Activated CD4-positive, alpha-beta memory T cell treated with anti-CD3 and anti-CD28 coated beads, Interleukin-2, amount 10 ng/mL, durations not matched to agents 7 days and 5 days (primary cell): ENCODE results near the gene TMEM91. TPM values are rescaled to one million over a fixed set of nuclear protein-coding genes. Genes with fewer than 3 reads are reported as not detected.

Experiments
- CTCF ChIA-PET: fragments of 350-600 bp; sonication (Branson Sonifier 250); formaldehyde crosslinking; loops from one replicate; lab custom pipeline; 2021; ENCODE audit warnings: antibody characterized with exemption, inconsistent platforms; lab: Charles Lee
- POLR2A ChIA-PET: fragments of 350-600 bp; sonication (Branson Sonifier 250); formaldehyde crosslinking; loops from one replicate; lab custom pipeline; 2021; ENCODE audit warnings: antibody characterized with exemption; lab: Charles Lee
- DNase-seq: peaks from one replicate; pipeline ENCODE4 v3.0.0-alpha.2; 2020
- H3K27ac Mint-ChIP-seq: one replicate; pipeline ENCODE4 v1.8.0; 2021; ENCODE audit warnings: mild to moderate bottlenecking, mixed read lengths
- H3K27me3 Mint-ChIP-seq: one replicate; pipeline ENCODE4 v1.8.0; 2021; ENCODE audit warnings: mixed read lengths
- H3K36me3 Mint-ChIP-seq: one replicate; pipeline ENCODE4 v1.8.0; 2021; ENCODE audit warnings: low read depth, mixed read lengths
- H3K4me1 Mint-ChIP-seq: one replicate; pipeline ENCODE4 v1.8.0; 2021; ENCODE audit warnings: mixed read lengths
- H3K4me3 Mint-ChIP-seq: one replicate; pipeline ENCODE4 v1.8.0; 2021; ENCODE audit warnings: mild to moderate bottlenecking, mixed read lengths
- H3K9me3 Mint-ChIP-seq: one replicate; pipeline ENCODE4 v1.8.0; 2021; ENCODE audit warnings: mixed read lengths
- total RNA-seq, 2 experiments: library from RNA; stranded (reverse); gene quantifications; one replicate each; pipeline ENCODE4 v1.2.3, GENCODE V29; 2021

The TMEM91 gene
- total RNA-seq, 2 experiments from 2014 or later, result 8.0 to 9.6 TPM

- Mint-ChIP-seq H3K36me3 (peaks cover 11% of the 10 kb centered on the region), H3K27me3 (no peaks in the 10 kb centered on the region), H3K9me3 (no peaks in the 10 kb centered on the region), H3K27ac (no peak overlapping the region), H3K4me1 (peaks cover 21% of the 10 kb centered on the region), H3K4me3 (no peak overlapping the region)
- ChIA-PET CTCF (no interaction called here), POLR2A (no interaction called here)
- no peak for DNase-seq
Observed at GRCh38 chr19:41392775-41393174, 16.4 kb downstream of the TMEM91 start.

DNA sequence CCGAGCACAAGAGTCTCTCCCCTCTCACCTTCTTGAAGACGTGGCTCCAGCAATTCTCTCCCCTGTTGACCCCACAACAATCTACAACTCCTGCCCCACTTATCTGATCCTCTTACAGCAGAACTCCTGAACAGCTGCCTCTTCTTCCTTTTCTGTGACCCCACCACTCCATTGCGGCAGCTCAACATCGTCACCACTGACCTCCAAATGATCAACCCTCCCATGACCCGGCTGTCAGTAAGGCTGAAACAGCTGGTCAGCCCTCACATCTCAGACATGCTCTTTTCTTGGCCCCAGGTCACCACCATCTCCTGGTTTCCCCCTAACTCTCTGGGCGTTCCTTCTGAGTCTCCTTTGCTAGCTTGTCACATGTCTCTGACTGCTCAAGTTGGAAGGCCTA, 19.0 kb downstream of the TMEM91 start:
- H3K36me3 Mint-ChIP-seq, result peaks cover 8% of the 10 kb centered on the region
- H3K27ac Mint-ChIP-seq, result no peak overlapping the region
- DNase-seq, result no peak
- no peak overlapping the region for H3K4me3 Mint-ChIP-seq
- no peaks in the 10 kb centered on the region for H3K9me3 Mint-ChIP-seq
- ChIA-PET CTCF (no interaction called here), POLR2A (interaction anchor here (1.0 kb wide), 1 partner anchor 9 kb away, joined by 3 read pairs; no protein-coding TSS in a partner anchor)
- H3K27me3 Mint-ChIP-seq, result no peaks in the 10 kb centered on the region
- peaks cover 41% of the 10 kb centered on the region for H3K4me1 Mint-ChIP-seq

- ChIA-PET POLR2A (interaction anchor here (1.3 to 3.2 kb wide), 2 partner anchors 9 to 34 kb away, joined by 3 to 9 read pairs; partner anchors contain the start of gene B9D2), CTCF (interaction anchor here (0.9 kb wide), 1 partner anchor 32 kb away, joined by 3 read pairs; no protein-coding TSS in a partner anchor)
- Mint-ChIP-seq H3K4me3 (peak within 1 kb of the TSS; percentile 94), H3K27me3 (no peaks in the 10 kb centered on the region), H3K27ac (peak within 1 kb of the TSS; percentile 93), H3K9me3 (no peaks in the 10 kb centered on the region), H3K36me3 (peaks cover 4% of the 10 kb centered on the region), H3K4me1 (peaks cover 42% of the 10 kb centered on the region)
- DNase-seq, result peak; percentile 99
Observed at GRCh38 chr19:41397086-41398049, 21.0 kb downstream of the TMEM91 start, which contains the start of the genes BCKDHA and EXOSC5. BCKDHA (plus strand) TSS chr19:41397818; CDS start chr19:41397828, 10 bp downstream. EXOSC5 (minus strand) TSS chr19:41397359; CDS start chr19:41397328, 31 bp downstream.

- H3K9me3 Mint-ChIP-seq, result no peaks in the 10 kb centered on the region
- H3K27ac Mint-ChIP-seq, result peak overlapping the region; percentile 93
- H3K4me1 Mint-ChIP-seq, result peaks cover 42% of the 10 kb centered on the region
- DNase-seq, result no peak
- ChIA-PET POLR2A (interaction anchor here (0.6 to 3.2 kb wide), 6 partner anchors 8 to 1207 kb away, joined by 3 to 9 read pairs (median 4); partner anchors contain the start of gene B9D2), CTCF (no interaction called here)
- peak overlapping the region; percentile 94 for H3K4me3 Mint-ChIP-seq
- no peaks in the 10 kb centered on the region for H3K27me3 Mint-ChIP-seq
- H3K36me3 Mint-ChIP-seq, result peaks cover 4% of the 10 kb centered on the region
Observed at GRCh38 chr19:41398050-41398418, 21.7 kb downstream of the TMEM91 start.

GRCh38 chr19:41398598-41398997, 22.3 kb downstream of the TMEM91 start:
- Mint-ChIP-seq H3K27ac (no peak overlapping the region), H3K36me3 (peaks cover 4% of the 10 kb centered on the region), H3K9me3 (no peaks in the 10 kb centered on the region), H3K27me3 (no peaks in the 10 kb centered on the region), H3K4me3 (peak overlapping the region; percentile 94), H3K4me1 (peaks cover 42% of the 10 kb centered on the region)
- CTCF ChIA-PET, result interaction anchor here (0.6 kb wide), 1 partner anchor 18 kb away, joined by 3 read pairs; no protein-coding TSS in a partner anchor
- POLR2A ChIA-PET, result interaction anchor here (0.6 to 3.2 kb wide), 8 partner anchors 8 to 1208 kb away, joined by 3 to 9 read pairs (median 3); partner anchors contain the start of genes B9D2 and DMAC2
- no peak for DNase-seq

- no peak overlapping the region for H3K27ac Mint-ChIP-seq
- POLR2A ChIA-PET, result interaction anchor here (0.7 to 3.2 kb wide), 6 partner anchors 7 to 41 kb away, joined by 3 to 9 read pairs (median 3); partner anchors contain the start of genes B9D2 and DMAC2
- DNase-seq, result no peak
- H3K4me3 Mint-ChIP-seq, result peak overlapping the region; percentile 94
- peaks cover 42% of the 10 kb centered on the region for H3K4me1 Mint-ChIP-seq
- H3K9me3 Mint-ChIP-seq, result no peaks in the 10 kb centered on the region
- peaks cover 4% of the 10 kb centered on the region for H3K36me3 Mint-ChIP-seq
- H3K27me3 Mint-ChIP-seq, result no peaks in the 10 kb centered on the region
- CTCF ChIA-PET, result interaction anchor here (0.6 kb wide), 1 partner anchor 18 kb away, joined by 3 read pairs; no protein-coding TSS in a partner anchor
Observed at GRCh38 chr19:41399091-41399490, 22.8 kb downstream of the TMEM91 start.

DNA sequence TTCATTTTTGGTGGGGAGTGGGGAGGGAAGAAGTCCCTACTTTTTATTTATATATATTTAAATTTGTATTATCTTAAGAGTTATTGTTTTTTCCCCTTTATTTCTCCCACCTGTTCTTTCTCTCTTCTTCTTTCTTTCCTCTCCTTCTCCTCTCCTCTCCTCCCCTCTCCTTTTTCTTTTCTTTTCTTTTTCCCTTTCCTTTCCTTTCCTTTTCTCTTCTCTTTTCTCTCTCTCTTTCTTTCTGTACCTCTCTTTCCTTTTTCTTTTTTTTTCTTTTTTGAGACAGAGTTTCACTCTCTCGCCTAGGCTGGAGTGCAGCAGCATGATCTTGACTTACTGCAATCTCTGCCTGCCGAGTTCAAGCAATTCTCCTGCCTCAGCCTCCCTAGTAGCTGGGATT, 23.2 kb downstream of the TMEM91 start:
- CTCF ChIA-PET, result no interaction called here
- Mint-ChIP-seq H3K36me3 (peaks cover 4% of the 10 kb centered on the region), H3K27me3 (no peaks in the 10 kb centered on the region), H3K9me3 (no peaks in the 10 kb centered on the region), H3K4me1 (peaks cover 42% of the 10 kb centered on the region), H3K4me3 (peak overlapping the region; percentile 41), H3K27ac (no peak overlapping the region)
- no peak for DNase-seq
- POLR2A ChIA-PET, result interaction anchor here (1.0 to 3.2 kb wide), 2 partner anchors 36 to 40 kb away, joined by 3 to 9 read pairs; partner anchors contain the start of genes B9D2 and DMAC2

- Mint-ChIP-seq H3K4me3 (no peak overlapping the region), H3K36me3 (peaks cover 4% of the 10 kb centered on the region), H3K27me3 (no peaks in the 10 kb centered on the region), H3K27ac (no peak overlapping the region), H3K9me3 (no peaks in the 10 kb centered on the region), H3K4me1 (peaks cover 30% of the 10 kb centered on the region)
- CTCF ChIA-PET, result no interaction called here
- DNase-seq, result no peak
- POLR2A ChIA-PET, result no interaction called here
Observed at GRCh38 chr19:41401483-41401882, 25.1 kb downstream of the TMEM91 start.

GRCh38 chr19:41402010-41402409, 25.7 kb downstream of the TMEM91 start:
- peaks cover 4% of the 10 kb centered on the region for H3K36me3 Mint-ChIP-seq
- H3K4me3 Mint-ChIP-seq, result no peak overlapping the region
- no peaks in the 10 kb centered on the region for H3K27me3 Mint-ChIP-seq
- DNase-seq, result no peak
- ChIA-PET POLR2A (no interaction called here), CTCF (no interaction called here)
- peaks cover 25% of the 10 kb centered on the region for H3K4me1 Mint-ChIP-seq
- no peaks in the 10 kb centered on the region for H3K9me3 Mint-ChIP-seq
- no peak overlapping the region for H3K27ac Mint-ChIP-seq

DNA sequence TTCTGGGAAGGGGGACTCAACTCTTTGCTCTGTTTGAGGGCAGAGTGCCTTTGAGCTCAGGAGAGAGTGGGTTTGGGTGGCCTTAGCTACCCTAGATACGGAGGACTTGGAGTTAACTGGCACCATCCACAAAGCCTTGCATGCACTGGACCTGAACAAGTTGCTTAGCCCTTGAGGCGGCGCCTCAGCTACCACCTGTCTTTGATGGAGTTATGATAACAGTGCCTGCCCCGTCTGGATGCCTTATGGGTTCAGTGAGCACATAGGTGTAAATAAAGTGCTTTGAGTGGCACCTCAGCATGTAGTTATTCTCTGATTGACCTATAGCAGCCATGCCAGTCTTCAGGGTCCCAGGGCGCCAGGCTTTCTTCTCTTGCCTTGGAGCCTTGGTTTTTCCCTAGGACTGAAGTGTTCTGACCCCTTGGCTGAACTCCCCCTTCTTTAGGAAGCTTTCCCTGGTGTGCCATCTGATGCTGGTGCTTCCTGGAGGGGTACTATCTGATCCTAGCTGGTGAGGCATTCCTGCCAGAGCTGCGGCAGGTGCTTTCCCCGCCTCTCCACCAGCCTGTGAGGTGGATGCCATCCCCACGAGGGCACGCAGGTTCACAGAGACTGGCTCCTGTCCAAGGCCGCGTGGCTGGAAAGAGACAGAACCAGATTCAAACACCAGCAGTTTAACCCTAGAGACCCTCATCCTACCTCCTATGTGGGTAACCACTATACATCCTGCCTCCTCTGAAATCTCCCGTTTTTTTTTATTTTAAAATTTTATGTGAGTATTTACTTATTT, 27.0 kb downstream of the TMEM91 start:
- ChIA-PET CTCF (no interaction called here), POLR2A (no interaction called here)
- no peaks in the 10 kb centered on the region for H3K27me3 Mint-ChIP-seq

DNA sequence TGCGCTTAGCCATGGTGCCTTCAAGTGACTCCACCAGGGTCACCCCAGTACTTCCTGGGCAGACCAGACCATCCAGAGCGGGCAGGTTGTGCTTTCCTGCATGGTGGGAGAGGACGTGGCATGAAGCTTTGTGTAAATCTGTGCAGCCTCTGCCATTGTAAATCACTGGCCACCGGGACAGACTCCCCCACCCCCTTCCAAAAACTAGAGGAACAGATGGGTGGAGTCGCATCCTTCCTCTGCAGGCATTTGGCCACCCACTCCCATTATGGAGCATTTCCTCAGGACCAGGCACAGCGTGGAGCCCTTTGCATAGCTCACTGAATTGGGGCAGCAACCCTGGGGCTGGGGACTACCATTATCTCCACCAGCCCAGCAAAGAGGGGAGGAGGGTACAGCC, 29.4 kb downstream of the TMEM91 start:
- Mint-ChIP-seq H3K4me1 (peaks cover 11% of the 10 kb centered on the region), H3K36me3 (peaks cover 7% of the 10 kb centered on the region), H3K27ac (no peak overlapping the region), H3K27me3 (no peaks in the 10 kb centered on the region), H3K9me3 (no peaks in the 10 kb centered on the region), H3K4me3 (no peak overlapping the region)
- ChIA-PET POLR2A (interaction anchor here (1.5 kb wide), 1 partner anchor 7 kb away, joined by 3 read pairs; no protein-coding TSS in a partner anchor), CTCF (interaction anchor here (1.2 kb wide), 1 partner anchor 33 kb away, joined by 4 read pairs; no protein-coding TSS in a partner anchor)
- DNase-seq, result no peak

More for the DNA sequence above, 27.0 kb downstream of the TMEM91 start:
- no peak for DNase-seq
- no peak overlapping the region for H3K27ac Mint-ChIP-seq
- peaks cover 4% of the 10 kb centered on the region for H3K36me3 Mint-ChIP-seq
- H3K4me3 Mint-ChIP-seq, result no peak overlapping the region
- no peaks in the 10 kb centered on the region for H3K9me3 Mint-ChIP-seq
- peaks cover 15% of the 10 kb centered on the region for H3K4me1 Mint-ChIP-seq

GRCh38 chr19:41407271-41407670, 30.9 kb downstream of the TMEM91 start:
- Mint-ChIP-seq H3K27me3 (no peaks in the 10 kb centered on the region), H3K4me1 (peaks cover 9% of the 10 kb centered on the region), H3K4me3 (no peak overlapping the region), H3K36me3 (peaks cover 7% of the 10 kb centered on the region), H3K9me3 (no peaks in the 10 kb centered on the region), H3K27ac (no peak overlapping the region)
- CTCF ChIA-PET, result interaction anchor here (1.2 kb wide), 1 partner anchor 163 kb away, joined by 3 read pairs; no protein-coding TSS in a partner anchor
- no peak for DNase-seq
- POLR2A ChIA-PET, result interaction anchor here (1.4 kb wide), 1 partner anchor 32 kb away, joined by 5 read pairs; the partner anchor contains the start of gene DMAC2
